K562 (cell line): Measurements from ENCODE around the gene GATA6. TPM values are rescaled to one million over a fixed set of nuclear protein-coding genes. Genes with fewer than 3 reads are reported as not detected.

Experiments used
- ATAC-seq: fragments of 200-7000 bp; cut with Tn5 transposase; 3 replicates; pipeline ENCODE4 v1.9.1; 2020; ENCODE audit warnings: moderate library complexity
- BruUV-seq: library from RNA; stranded (reverse); fragments of 400-500 nt; replicated peaks from 2 replicates; lab custom pipeline; 2021; lab: Mats Ljungman, UMichigan
- CTCF ChIA-PET: fragments of 300-600 bp; formaldehyde crosslinking; extraction: SDS; loops from one replicate; lab custom pipeline; 2021; ENCODE audit warnings: low intra/inter-chr PET ratio; lab: Yijun Ruan, JAX
- POLR2A ChIA-PET: fragments of 300-600, 350-650 bp; sonication (Branson Sonifier 250); formaldehyde crosslinking; extraction: SDS; loops from one replicate; lab custom pipeline; 2021; ENCODE audit warnings: antibody characterized with exemption, inconsistent platforms; lab: Yijun Ruan, JAX
- DNase-seq, 4 experiments: peaks; one replicate each; pipeline versions ENCODE4 v3.0.0 to v3.0.0-alpha.2; 2011 to 2018; ENCODE audit warnings: low spot score in 3 of 4, mixed read lengths in 3 of 4; ENCODE audit errors: extremely low read depth in 1 of 4
- FAIRE-seq: peaks from 2 replicates; lab custom pipeline; 2011; peaks lifted over from hg19 to GRCh38; lab: Jason Lieb, UNC
- H2AFZ ChIP-seq: 2 replicates; pipeline ENCODE4 v1.6.0; 2011; ENCODE audit warnings: low read depth, low read length, control low read depth, inconsistent platforms
- H3K27ac ChIP-seq: fragments of 200-600 bp; 3 replicates; pipeline ENCODE4 v1.8.0; 2011; ENCODE audit warnings: low read depth, mild to moderate bottlenecking, control low read depth, inconsistent platforms, low read length, moderate library complexity, mixed read lengths; ENCODE audit errors: extremely low read depth
- H3K27me3 ChIP-seq, 2 experiments: fragments of 300-600 bp in 1 of 2; 2 replicates in 1 of 2; 3 replicates in 1 of 2; pipeline versions ENCODE4 v1.6.0 to v1.8.0; 2011; ENCODE audit warnings: inconsistent platforms in 2 of 2, low read length in 2 of 2, mild to moderate bottlenecking in 1 of 2, mixed read lengths in 1 of 2, moderate library complexity in 1 of 2; ENCODE audit not compliant: control insufficient read depth in 2 of 2, insufficient read depth in 2 of 2
- H3K36me3 ChIP-seq: fragments of 300-600 bp; 3 replicates; pipeline ENCODE4 v1.8.0; 2011; ENCODE audit warnings: mild to moderate bottlenecking, low read length, inconsistent platforms; ENCODE audit not compliant: control insufficient read depth, insufficient read depth
- H3K4me1 ChIP-seq, 2 experiments: fragments of 200-600 bp in 1 of 2; replicated peaks in 1 of 2; 2 replicates in 1 of 2; 3 replicates in 1 of 2; pipeline versions ENCODE4 v1.5.1 to v1.8.0; 2011; ENCODE audit warnings: inconsistent platforms in 2 of 2, low read length in 2 of 2, mild to moderate bottlenecking in 1 of 2, mixed read lengths in 1 of 2, moderate library complexity in 1 of 2; ENCODE audit not compliant: control insufficient read depth in 2 of 2, insufficient read depth in 2 of 2
- H3K4me2 ChIP-seq: 2 replicates; pipeline ENCODE4 v1.6.1; 2011; ENCODE audit warnings: low read length, control low read depth, inconsistent platforms, mixed read lengths; ENCODE audit not compliant: insufficient read depth
- H3K4me3 ChIP-seq: fragments of 200-600 bp; sonication (generic), shearing (Covaris generic); 2 replicates; pipeline ENCODE4 v1.5.1; 2016; ENCODE audit warnings: control low read depth, inconsistent platforms
- H3K79me2 ChIP-seq: fragments of 200-600 bp; 3 replicates; pipeline ENCODE4 v1.8.0; 2011; ENCODE audit warnings: low read length, inconsistent platforms; ENCODE audit not compliant: control insufficient read depth, insufficient read depth
- H3K9ac ChIP-seq, 2 experiments: 2 replicates each; pipeline versions ENCODE4 v1.6.0 to v1.6.1; 2011; ENCODE audit warnings: low read depth in 2 of 2, low read length in 2 of 2, control low read depth in 1 of 2, inconsistent platforms in 1 of 2, mild to moderate bottlenecking in 1 of 2, mixed read lengths in 1 of 2; ENCODE audit not compliant: insufficient read depth in 1 of 2
- H3K9me1 ChIP-seq: one replicate; pipeline ENCODE4 v1.6.0; 2011; ENCODE audit warnings: inconsistent platforms, mild to moderate bottlenecking, low read length, moderate library complexity; ENCODE audit not compliant: control insufficient read depth, insufficient read depth
- H3K9me3 ChIP-seq: replicated peaks from 2 replicates; pipeline ENCODE4 v1.5.1; 2011; ENCODE audit warnings: low read depth, low read length, inconsistent platforms; ENCODE audit not compliant: control insufficient read depth, insufficient read depth
- H4K20me1 ChIP-seq: replicated peaks from 2 replicates; pipeline ENCODE4 v1.6.1; 2011; ENCODE audit warnings: low read length, inconsistent platforms, mixed read lengths; ENCODE audit not compliant: control insufficient read depth, insufficient read depth
- FOXP1 ChIP-seq: sonication (generic); formaldehyde crosslinking; IDR thresholded peaks from 2 replicates; pipeline ENCODE4 v1.8.0; 2022; ENCODE audit warnings: mild to moderate bottlenecking, missing genetic modification reagents
- HEY1 ChIP-seq: fragments of 250-450 bp; sonication (Bioruptor Pico); IDR thresholded peaks from 2 replicates; pipeline ENCODE4 v1.5.0; 2020; ENCODE audit warnings: mild to moderate bottlenecking, moderate library complexity, borderline replicate concordance
- PHF8 ChIP-seq: fragments of 200-600 bp; sonication (generic); IDR thresholded peaks from 2 replicates; pipeline ENCODE4 v1.6.1; 2012; ENCODE audit warnings: mixed run types, mild to moderate bottlenecking, inconsistent platforms, low read length, moderate library complexity, borderline replicate concordance
- POU5F1 ChIP-seq: fragments of 150-350 bp; IDR thresholded peaks from 2 replicates; pipeline ENCODE4 v1.6.1; 2014; ENCODE audit warnings: borderline replicate concordance, low read length, low read depth, mild to moderate bottlenecking; ENCODE audit not compliant: partially characterized antibody
- ZNF282 ChIP-seq: sonication (generic); formaldehyde crosslinking; IDR thresholded peaks from 2 replicates; pipeline ENCODE4 v1.8.1; 2023; ENCODE audit warnings: missing genetic modification reagents
- ZNF695 ChIP-seq: fragments of 450-650 bp; formaldehyde crosslinking; IDR thresholded peaks from 2 replicates; pipeline ENCODE4 v1.4.0; 2020; ENCODE audit warnings: mild to moderate bottlenecking, moderate library complexity
- WGBS: fragments of 100-300 bp; shearing (Covaris generic); methylation state at CpG from one replicate; pipeline ENCODE4 v1.1.6; 2016; ENCODE audit warnings: low coverage, mixed read lengths; ENCODE audit not compliant: insufficient coverage; ENCODE audit errors: missing lambda C conversion rate; 5-methylcytosine and 5-hydroxymethylcytosine counted together
- in situ Hi-C: fragments of 300-500 bp; cut with MboI; formaldehyde crosslinking; loops from 4 replicates; pipeline ENCODE4 v1.15.0; 2018; ENCODE audit warnings: inconsistent platforms, mixed read lengths
- intact Hi-C: fragments of 100-400 bp; cut with micrococcal nuclease; formaldehyde crosslinking; loops from 2 replicates; pipeline ENCODE4 v1.14.2; 2022
- polyA plus RNA-seq, 8 experiments: library from polyadenylated mRNA; depleted of rRNA in 4 of 8; stranded (reverse) in 5 of 8; unstranded in 3 of 8; fragments of >200 nt; fragmentation: Nextera tagmentation in 2 of 8; fragmentation: Illumina TruSeq in 1 of 8; extraction: Ambion mirVana in 2 of 8; extraction: Trizol in 1 of 8; gene quantifications; 2 replicates each; pipeline versions ENCODE4 v1.2.1 to v1.2.3, GENCODE V29; 2011 to 2014; ENCODE audit warnings: inconsistent platforms in 1 of 8, missing spikeins in 1 of 8
- total RNA-seq, 7 experiments: library from RNA; depleted of rRNA in 6 of 7; stranded (reverse); fragments of >200 nt in 6 of 7; fragmentation: Illumina TruSeq in 2 of 7; extraction: Trizol in 2 of 7; gene quantifications; 2 replicates each; pipeline versions ENCODE4 v1.2.1 to v1.2.3, GENCODE V29; 2011 to 2021; ENCODE audit warnings: low replicate concordance in 1 of 7
- TF ChIP-seq, protein P1 (sequence below): fragments of 450-650 bp; IDR thresholded peaks from 2 replicates; pipeline ENCODE4 v1.6.1; 2016; ENCODE audit warnings: low read depth
- TF ChIP-seq, protein P2 (sequence below), 2 experiments: fragments of 150-350 bp in 1 of 2; IDR thresholded peaks; 2 replicates each; pipeline ENCODE4 v1.6.1; 2012 to 2016; ENCODE audit warnings: low read depth in 2 of 2, low read length in 2 of 2, mild to moderate bottlenecking in 1 of 2, moderate library complexity in 1 of 2

The GATA6 gene
- total and polyA plus RNA-seq, 9 of the 15 experiments (the other 6 are each of a cell fraction or from before 2014, with no cell fraction given): 0.01 to 0.24 (median 0.16) TPM; not detected in 5

DNA sequence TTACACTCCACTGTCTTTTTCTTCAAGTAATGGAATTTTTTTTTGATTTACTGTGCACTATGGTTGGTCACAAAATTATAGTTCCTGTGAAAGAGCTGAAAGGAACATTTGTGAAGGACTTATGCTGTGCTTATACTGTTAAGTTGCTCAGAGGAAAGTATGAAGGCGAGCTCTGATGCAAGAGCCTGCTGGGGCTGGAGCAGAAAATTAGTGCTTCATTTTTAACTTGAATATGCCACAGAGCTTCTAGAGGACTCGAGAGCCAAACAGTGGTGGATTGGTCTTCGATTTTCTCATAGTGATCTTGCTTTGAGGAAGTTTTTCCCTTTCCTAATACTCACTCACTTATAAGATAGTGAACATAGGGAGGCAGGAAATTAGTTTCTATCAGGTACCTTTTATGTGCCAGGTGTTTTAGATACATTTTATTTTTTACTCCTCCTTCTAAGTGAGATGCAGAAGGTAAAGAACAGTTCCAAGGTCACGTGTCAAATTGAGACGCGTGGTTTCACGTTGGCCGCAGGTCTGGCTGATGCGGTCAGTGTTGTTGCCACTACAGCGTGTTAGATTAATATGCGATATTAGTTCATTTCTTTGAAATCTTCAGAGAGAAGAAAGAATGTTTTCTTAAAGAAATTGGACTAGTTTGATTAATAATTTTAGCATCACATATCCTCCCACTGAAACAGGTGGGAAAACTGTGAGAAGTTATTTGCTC is 20.2 kb downstream of the GATA6 start (continued):
- no peak for TF ChIP-seq POU5F1
- TF ChIP-seq, all 486 proteins: peak for 0

DNA sequence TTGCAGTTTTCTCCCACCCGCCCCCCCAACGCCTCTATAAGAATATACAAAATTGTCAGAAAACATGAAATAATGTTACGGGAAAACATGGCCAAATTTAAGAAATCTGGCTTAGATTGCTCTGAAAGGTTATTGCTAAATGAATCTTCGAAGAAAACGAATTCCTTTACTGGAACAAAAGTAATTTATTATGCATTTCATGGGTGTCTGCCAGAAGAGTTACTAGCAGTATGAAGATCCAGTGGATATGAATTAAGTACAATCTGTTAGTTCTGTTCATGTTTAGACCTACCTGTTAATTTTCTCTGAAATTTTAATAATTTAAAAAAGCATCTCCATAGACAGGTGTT is 21.9 kb downstream of the GATA6 start:
- ATAC-seq (no peak), DNase-seq (no peak), FAIRE-seq (no peak)
- H3K27ac ChIP-seq: no peak overlapping the region
- 65% methylated on average over 5 of the region's 5 CpGs for whole genome bisulfite sequencing
- no peaks in the 10 kb centered on the region for H3K79me2 ChIP-seq
- no peaks in the 10 kb centered on the region for H3K27me3 ChIP-seq
- no peak overlapping the region for H3K9ac ChIP-seq
- no peaks in the 10 kb centered on the region for H3K36me3 ChIP-seq
- no peaks in the 10 kb centered on the region for H3K9me3 ChIP-seq
- intact Hi-C loops: no loop called here
- no peak overlapping the region for H3K4me3 ChIP-seq
- H2AFZ ChIP-seq: no peak overlapping the region
- no peak overlapping the region for H3K4me2 ChIP-seq
- H4K20me1 ChIP-seq: no peaks in the 10 kb centered on the region
- in situ Hi-C loops: no loop called here
- ChIA-PET POLR2A (no interaction called here), CTCF (interaction anchor here (0.6 kb wide), 1 partner anchor 224 kb away, joined by 6 read pairs; no protein-coding TSS in a partner anchor)
- no peaks in the 10 kb centered on the region for H3K9me1 ChIP-seq
- no TSS peak for BruUV-seq
- peaks cover 9 to 23% of the 10 kb centered on the region in 2 experiments; a peak in 4 of 5 replicates for H3K4me1 ChIP-seq
- TF ChIP-seq, protein P1, sequence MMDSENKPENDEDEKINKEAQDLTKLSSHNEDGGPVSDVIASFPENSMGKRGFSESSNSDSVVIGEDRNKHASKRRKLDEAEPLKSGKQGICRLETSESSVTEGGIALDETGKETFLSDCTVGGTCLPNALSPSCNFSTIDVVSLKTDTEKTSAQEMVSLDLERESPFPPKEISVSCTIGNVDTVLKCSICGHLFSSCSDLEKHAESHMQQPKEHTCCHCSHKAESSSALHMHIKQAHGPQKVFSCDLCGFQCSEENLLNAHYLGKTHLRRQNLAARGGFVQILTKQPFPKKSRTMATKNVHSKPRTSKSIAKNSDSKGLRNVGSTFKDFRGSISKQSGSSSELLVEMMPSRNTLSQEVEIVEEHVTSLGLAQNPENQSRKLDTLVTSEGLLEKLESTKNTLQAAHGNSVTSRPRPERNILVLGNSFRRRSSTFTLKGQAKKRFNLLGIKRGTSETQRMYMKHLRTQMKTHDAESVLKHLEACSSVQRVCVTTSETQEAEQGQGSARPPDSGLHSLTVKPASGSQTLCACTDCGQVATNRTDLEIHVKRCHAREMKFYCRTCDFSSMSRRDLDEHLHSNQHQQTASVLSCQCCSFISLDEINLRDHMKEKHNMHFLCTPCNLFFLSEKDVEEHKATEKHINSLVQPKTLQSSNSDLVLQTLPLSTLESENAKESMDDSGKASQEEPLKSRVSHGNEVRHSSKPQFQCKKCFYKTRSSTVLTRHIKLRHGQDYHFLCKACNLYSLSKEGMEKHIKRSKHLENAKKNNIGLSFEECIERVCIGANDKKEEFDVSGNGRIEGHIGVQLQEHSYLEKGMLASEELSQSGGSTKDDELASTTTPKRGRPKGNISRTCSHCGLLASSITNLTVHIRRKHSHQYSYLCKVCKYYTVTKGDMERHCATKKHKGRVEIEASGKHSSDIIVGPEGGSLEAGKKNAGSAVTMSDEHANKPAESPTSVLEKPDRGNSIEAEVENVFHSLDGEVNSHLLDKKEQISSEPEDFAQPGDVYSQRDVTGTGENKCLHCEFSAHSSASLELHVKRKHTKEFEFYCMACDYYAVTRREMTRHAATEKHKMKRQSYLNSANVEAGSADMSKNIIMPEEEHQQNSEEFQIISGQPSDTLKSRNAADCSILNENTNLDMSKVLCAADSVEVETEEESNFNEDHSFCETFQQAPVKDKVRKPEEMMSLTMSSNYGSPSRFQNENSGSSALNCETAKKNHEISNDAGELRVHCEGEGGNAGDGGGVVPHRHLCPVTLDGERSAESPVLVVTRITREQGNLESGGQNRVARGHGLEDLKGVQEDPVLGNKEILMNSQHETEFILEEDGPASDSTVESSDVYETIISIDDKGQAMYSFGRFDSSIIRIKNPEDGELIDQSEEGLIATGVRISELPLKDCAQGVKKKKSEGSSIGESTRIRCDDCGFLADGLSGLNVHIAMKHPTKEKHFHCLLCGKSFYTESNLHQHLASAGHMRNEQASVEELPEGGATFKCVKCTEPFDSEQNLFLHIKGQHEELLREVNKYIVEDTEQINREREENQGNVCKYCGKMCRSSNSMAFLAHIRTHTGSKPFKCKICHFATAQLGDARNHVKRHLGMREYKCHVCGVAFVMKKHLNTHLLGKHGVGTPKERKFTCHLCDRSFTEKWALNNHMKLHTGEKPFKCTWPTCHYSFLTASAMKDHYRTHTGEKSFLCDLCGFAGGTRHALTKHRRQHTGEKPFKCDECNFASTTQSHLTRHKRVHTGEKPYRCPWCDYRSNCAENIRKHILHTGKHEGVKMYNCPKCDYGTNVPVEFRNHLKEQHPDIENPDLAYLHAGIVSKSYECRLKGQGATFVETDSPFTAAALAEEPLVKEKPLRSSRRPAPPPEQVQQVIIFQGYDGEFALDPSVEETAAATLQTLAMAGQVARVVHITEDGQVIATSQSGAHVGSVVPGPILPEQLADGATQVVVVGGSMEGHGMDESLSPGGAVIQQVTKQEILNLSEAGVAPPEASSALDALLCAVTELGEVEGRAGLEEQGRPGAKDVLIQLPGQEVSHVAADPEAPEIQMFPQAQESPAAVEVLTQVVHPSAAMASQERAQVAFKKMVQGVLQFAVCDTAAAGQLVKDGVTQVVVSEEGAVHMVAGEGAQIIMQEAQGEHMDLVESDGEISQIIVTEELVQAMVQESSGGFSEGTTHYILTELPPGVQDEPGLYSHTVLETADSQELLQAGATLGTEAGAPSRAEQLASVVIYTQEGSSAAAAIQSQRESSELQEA: no peak
- TF ChIP-seq PHF8 (no peak), HEY1 (no peak), ZNF695 (CRISPR knock-in tag) (no peak), FOXP1 (no peak), ZNF282 (CRISPR knock-in tag) (no peak)
- TF ChIP-seq, protein P2, sequence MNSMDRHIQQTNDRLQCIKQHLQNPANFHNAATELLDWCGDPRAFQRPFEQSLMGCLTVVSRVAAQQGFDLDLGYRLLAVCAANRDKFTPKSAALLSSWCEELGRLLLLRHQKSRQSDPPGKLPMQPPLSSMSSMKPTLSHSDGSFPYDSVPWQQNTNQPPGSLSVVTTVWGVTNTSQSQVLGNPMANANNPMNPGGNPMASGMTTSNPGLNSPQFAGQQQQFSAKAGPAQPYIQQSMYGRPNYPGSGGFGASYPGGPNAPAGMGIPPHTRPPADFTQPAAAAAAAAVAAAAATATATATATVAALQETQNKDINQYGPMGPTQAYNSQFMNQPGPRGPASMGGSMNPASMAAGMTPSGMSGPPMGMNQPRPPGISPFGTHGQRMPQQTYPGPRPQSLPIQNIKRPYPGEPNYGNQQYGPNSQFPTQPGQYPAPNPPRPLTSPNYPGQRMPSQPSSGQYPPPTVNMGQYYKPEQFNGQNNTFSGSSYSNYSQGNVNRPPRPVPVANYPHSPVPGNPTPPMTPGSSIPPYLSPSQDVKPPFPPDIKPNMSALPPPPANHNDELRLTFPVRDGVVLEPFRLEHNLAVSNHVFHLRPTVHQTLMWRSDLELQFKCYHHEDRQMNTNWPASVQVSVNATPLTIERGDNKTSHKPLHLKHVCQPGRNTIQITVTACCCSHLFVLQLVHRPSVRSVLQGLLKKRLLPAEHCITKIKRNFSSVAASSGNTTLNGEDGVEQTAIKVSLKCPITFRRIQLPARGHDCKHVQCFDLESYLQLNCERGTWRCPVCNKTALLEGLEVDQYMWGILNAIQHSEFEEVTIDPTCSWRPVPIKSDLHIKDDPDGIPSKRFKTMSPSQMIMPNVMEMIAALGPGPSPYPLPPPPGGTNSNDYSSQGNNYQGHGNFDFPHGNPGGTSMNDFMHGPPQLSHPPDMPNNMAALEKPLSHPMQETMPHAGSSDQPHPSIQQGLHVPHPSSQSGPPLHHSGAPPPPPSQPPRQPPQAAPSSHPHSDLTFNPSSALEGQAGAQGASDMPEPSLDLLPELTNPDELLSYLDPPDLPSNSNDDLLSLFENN (IDR thresholded peaks at IDR 0.05; ENCODE audit: low read depth in 2 of 2, low read length in 2 of 2): no peak
